GM21528 (cell line): ENCODE results near the gene EXOC4.

ENCODE experiments used
- ATAC-seq: cut with Tn5 transposase; IDR thresholded peaks from one replicate; pipeline ENCODE4 v1.9.1; 2021; ENCODE audit warnings: mild to moderate bottlenecking, moderate library complexity; ENCODE audit not compliant: unreplicated experiment, low FRiP score

The EXOC4 gene

DNA sequence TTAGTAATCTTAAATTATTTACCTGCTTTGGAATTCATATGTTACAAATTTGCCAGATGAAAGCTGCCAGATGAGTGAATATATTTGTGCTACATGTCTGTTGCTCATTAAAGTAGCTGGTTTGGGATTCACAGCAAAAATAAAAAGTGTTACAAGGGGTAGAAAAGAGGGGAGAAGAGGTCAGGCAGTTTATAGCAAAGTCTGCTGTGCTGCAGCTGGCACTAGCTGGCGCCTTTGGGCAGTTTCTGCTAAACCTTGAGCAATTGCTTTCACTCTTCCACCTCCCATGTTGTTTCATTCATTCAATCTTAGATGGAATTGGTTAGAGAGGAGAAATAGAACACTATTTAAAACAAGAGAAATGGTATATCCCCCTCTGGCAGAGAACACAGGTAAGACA is 470.2 kb downstream of the EXOC4 start:
- ATAC-seq = no peak

DNA sequence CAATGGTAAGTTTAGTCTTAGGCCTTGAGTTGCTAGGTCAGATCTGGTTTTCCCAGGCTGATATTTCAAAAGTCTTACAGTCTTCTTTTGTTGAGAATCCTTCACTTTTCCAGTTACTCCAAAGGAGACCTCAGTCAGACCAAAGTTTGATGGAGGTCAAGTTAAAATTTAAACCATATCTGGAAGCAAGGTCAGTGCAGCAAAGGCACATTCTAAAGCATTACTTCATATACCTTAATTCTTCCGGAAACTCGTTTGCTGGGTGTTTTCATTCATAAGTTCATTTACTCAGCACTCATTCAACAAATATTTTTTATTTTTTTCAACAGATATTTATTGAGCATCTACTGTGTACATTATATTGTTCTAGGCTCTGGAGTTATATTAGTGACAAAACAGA is 471.3 kb downstream of the EXOC4 start:
- no peak for ATAC-seq

DNA sequence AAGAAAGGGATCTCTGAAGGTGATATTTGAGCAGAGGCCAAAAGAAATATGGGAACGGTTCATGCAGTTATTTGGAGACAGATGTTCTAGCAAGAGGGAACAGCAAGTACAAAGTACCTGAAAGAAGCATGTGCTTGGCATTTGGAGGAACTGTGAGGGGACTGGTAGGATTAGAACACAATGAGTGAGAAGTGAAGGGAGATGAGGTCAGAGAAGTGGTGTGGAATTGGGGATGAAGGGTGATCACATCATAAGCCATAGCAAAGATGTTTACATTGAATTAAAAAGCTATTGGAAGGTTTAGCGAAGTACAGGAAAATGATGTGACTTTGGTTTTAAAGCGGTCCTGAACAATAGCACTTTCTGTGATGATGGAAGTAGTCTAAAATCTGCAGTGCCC is 471.8 kb downstream of the EXOC4 start:
- no peak for ATAC-seq

DNA sequence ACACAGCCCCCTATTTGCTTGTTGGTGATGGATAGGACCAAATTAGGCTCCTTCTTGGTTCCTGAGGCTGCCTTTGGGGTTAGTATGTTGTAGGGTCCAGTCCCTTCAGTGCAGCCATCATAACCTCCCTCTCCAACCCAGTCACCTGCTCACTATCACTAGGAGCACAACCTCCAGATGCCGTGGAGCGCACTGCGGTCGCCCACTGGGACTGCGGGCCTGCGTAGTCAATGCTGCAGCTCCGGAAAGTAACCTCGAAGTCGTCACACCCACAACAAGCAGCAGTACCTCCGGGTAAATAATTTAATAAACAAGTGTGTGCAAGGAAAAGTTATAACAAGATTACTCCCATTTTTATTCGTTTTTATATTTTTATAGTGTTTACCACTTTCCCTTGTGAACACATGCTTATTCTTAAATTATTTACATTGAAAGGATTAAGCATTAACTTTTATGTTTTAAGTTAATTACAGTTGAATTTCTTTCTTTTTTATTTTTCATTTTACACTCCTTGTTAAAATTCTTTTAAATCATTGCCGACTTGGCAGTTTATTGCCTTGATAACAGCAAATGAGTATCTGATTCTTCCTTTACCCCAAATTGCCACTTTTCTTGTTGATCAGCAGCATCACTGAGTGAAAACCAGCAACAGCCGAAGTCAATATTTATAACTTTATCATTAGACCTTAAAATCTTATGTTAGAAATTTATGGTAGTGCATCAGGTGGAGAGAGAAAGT is 474.8 kb downstream of the EXOC4 start:
- ATAC-seq = no peak

DNA sequence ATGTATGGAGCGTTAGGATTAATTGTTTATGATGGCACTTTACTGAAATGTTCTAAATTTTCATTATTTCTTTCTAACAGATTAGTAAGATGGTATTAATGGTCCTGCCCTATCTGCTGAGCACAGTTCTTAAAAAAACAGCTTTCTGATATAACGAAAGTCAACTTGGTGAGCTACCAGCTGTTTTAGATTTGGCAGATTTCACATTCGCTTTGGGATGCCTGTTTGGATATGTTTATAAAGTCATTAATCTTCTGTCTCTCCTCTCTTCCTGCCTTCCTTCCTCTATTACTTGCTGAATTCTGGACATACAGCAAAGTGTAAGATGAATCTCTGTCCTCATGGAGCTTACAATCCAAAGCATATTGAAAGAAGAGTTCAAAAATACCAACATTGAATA is 477.5 kb downstream of the EXOC4 start:
- no peak for ATAC-seq

DNA sequence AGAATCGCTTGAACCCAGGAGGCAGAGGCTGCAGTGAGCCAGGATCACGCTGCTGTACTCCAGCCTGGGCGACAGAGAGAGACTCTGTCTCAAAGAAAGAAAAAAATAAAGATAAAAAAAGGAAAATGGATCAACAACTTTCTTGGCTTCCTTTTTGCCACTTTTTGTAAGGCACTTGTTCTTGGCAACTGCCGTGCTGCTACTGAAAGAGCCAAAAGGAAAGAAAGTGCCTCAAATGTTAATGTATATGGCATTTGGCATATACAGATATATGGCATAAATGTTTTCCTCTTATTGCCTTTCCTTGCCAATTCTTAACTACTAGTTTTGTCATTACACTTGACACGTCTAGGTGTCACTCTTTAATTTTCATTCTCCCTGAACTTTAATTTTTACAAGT is 480.5 kb downstream of the EXOC4 start:
- ATAC-seq = no peak

DNA sequence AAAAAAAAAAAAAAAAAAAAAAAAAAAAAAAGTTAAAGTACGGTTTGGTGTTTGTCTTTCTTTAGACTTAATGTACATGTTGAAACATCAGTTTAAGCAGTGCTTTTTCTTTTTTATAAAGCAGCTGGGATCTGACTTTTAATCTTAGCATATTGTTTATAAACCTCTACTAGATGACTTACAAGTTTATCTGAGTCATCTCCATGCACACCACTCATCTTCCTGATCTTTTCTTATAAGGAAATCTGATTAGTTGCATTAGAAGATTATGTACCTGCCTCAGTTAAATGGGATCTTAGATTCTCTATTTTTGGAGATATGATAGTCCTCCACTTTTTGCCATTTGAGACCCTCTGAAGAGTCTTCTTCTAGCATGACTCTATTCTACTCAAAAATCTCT is 482.3 kb downstream of the EXOC4 start:
- ATAC-seq = no peak

DNA sequence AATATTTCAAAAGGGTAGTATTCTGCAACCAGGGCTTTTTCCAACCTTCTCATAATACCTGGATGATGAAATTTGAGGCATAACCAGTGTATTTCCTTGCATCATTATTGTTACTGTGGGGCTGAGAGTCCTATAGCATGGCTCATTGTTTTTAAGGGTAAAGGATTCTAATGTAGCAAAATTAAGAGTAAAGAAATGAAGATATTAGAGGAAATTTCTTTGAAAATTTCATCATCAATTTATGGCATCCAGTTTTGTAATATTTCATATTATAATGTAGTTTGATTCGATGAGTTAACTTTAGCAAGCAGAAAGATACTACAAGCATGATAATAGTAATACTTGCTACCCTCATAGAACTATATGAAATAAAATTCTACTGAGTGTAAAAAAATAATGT is 486.9 kb downstream of the EXOC4 start:
- ATAC-seq = no peak

DNA sequence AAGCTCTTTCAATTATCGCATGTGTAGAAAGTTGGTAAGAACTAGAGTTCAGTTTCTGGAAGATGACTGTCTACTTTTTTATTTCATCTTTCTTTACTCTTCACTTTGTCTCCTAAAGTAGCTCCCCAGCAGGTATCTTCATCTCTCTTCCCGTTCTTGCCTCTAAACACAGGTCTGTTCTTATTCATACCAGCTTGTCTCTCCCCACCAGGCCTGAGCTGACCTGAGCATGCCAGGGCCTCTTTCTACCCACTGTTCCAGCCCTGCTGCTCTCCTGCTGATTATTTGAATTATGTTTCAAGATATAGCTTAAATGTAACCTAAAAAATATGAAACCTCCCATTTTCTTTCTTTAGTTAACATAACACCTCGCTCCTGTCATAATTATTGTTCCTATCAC is 488.2 kb downstream of the EXOC4 start:
- no peak for ATAC-seq

DNA sequence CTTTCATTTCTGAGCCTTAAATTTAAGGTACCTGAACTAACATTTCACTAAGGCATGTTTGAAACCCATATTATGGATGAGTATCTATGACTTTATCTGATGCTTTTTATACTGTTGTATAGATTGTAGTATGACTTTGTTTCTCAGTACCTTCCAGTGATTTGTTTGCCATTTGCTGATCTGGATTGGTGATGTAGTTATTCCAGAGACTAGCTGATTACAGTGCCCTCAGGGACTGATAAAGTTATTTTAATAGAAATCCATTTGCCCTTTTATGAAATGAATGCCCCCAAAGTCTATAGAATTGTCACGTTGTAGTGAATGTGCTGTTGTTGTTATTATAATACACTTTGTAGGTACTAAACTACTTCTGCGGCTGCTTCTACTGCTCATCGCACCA is 488.8 kb downstream of the EXOC4 start:
- no peak for ATAC-seq

DNA sequence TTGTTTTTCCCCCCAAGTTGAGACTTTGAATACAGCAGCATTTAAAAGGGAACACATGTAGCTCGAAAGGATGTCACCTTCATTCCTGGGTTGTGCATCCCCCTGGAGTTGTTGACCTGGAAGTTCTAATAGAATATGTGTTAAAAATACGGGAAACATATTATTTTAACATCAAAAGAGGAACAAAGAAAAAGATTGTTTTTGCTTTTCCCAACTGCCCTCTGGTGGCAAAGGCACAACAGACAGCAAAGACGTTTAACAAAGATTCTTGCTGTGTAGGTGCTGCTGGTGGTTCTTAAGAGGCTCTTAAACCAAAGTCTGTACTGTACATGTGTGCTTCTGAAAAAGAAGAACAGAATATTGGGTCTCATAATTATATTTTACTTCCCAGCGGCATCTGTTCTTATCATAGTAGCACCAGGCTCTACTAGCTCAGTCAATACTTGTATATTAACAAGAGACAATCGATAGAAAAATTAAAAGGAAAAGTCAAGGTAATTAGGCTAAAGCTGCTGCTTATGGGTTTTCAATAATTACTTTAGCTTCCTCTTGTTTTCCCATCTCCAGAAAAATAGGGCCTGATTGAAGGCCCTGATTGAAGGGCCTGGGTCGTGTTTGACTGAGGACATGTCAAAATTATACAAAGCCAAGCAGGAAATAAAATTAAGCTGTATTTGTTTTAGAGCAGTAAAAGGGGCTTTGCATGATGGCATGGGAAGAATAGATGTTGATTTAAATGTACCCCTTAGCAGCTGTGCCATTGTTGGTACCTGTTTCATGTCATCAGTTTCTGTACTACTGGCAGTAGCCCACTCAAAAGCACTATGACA is 490.0 kb downstream of the EXOC4 start:
- ATAC-seq = no peak

DNA sequence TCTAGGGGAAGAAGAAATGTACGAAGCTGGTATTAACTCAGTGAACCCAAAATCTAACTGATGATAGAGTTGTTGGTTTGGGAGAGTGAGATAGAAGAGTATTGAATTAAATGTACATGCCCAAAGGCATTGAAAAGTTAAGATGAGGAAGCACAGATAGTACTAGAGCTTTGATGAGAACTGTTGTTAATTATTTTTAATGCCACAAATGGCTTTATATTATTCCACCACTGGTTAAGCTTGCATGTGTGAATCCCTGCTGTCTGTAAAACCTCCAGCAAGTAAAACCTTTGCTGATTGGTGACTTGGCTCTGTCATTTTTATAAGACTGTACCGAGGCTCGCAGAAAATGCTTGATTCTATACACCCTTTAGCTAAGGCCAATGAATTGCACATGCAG is 491.6 kb downstream of the EXOC4 start:
- ATAC-seq = no peak

DNA sequence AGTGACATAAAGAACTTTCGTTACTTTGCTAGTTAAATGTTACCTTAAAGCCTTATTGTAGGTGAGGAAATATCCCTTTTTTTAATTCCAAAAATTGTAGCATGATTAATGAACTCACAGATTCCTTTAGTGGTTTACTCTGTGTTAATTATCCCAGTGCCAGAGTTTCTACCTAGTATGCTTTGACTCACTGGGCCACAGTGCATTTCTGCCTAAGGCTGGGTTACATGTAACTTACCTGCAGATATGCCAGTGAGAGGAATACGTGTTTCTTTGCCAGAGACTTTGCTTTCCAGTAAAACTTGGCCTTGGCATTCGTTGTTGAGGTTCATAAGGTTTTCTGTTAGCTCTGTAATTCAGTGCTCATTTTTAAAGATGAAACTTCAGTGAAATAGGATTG is 493.4 kb downstream of the EXOC4 start:
- ATAC-seq = no peak

DNA sequence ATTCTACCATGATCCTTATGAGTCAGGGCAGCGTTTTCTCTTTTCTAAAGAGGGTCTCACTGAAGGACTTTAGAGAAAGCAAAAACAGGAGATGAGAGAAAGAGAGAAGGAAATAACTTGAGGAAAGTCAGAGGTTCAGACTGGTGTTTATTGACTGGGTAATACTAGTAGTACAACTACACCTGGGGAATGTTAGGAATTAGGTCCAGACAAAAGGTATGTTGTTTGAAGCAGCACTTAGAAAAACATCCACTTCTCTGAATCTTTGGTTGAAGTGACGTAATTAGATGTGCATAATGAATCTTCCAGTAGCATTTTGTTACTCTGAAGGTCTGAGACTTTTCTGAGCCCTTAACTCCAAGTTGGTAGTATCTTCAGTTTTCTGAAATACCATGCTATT is 494.0 kb downstream of the EXOC4 start:
- ATAC-seq = no peak

DNA sequence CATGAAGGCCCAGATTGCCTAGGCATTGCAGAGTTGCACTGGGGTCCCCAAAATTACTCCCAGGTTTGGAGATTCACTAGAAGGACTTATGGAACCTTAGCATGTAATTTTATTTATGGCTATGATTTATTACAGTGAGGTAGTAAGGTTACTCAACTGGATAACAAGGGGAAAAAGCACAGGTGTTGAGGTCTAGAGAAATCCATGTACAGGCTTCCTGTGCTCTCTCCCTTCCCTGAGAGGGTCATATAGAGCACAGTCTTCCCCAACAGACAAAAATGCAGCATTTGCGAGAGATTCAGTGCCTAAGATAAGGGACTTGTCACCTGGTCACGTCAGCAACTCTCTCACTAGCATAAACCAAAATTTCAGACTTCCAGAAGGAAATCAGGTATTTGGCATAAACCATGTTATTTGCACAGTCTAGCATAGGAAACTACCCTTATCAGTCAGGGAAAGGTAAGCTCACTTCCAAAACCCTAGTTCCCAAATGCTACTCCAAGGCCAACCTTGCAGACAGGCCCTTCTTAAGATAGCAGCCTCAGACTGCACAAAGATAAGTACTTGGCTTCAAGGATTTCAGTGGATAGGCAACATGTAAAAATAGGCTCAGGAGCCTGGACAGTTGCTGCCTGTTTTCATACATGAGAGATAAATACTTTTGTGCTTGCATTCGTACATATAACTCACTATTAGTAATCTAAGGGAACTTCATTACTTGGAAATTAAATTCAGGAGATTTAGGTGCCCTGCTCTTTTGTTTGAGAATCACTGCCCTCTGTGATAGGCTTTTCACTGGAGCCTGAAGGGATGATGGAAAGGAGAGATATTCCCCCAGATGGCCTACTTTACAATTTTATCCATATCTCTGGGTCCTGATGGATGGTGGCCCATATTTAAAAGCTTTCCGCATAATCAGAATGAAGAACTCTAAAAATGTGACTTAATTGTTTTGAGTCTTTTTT is 495.8 kb downstream of the EXOC4 start:
- ATAC-seq = no peak

DNA sequence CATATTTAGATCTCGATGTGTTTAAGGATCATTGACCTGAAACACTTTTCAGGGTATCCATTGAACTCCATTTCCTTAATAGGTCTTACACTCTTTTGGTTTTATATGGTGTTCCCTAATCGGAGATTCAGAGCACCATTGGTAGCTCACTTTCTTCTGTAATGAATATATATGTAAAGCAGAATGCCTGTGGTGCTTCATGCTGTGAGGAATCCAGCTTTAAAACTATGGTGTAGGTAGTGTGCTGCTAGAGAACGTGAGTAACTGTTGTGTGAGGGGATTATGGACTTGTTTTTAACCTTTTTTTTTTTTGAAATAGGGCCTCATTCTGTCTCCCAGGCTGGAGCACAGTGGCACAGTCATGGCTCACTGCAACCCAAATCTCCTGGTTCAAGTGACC is 497.4 kb downstream of the EXOC4 start:
- no peak for ATAC-seq

DNA sequence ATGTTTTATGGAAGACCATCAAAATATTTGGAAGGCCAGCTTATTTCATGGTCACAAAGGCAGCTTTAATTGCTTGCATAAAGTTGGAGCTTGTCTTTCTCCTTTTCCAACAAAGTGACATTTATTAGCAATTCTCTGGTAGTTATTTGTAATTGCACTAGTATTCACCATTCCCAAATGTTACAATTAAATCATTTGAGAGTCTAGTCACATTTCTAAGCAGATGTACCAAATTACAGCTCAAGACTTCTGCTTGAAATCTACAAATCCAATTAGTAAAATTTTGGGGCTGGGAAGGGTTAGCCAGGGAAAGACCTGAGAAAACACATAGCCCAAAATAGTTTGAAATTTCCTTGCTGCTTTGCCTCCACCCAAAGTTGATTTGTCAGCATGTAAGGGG is 498.2 kb downstream of the EXOC4 start:
- no peak for ATAC-seq

DNA sequence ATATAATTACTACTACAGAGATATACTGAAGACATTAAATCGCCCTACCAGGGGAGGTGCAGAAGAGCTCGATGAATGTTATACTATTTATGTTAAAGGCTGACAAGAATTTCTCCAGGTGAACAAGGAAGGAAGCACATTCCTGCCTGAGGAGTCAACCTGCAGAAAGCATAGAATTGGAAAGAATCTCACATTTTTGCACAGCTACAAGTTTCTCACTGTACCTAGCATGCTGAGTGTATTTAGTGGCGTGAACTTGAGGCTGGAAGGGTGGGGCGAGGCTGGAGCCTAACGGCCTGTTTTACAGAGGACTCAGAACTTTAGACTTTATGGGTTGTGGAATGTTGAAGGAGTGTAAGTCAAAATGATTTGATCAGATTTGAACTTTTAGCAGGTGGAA is 500.6 kb downstream of the EXOC4 start:
- no peak for ATAC-seq

DNA sequence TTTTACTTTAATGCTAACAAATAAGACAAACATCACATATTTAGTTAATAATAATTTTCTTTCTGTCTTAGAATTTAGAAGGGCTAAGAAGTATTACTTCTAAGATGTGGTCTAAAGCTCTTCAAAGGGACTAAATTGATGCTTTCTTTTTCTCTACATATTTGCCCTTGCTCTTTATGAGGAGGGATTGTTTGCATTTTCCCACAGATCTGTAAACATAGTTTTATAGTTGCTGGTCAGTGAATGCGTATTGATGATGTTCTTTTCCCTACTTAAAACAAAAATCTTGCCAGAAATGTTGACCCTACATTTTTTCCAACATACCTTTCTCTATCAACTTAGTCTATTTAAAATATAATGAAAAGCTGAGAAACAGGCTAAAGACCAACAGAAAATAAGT is 501.8 kb downstream of the EXOC4 start:
- no peak for ATAC-seq

DNA sequence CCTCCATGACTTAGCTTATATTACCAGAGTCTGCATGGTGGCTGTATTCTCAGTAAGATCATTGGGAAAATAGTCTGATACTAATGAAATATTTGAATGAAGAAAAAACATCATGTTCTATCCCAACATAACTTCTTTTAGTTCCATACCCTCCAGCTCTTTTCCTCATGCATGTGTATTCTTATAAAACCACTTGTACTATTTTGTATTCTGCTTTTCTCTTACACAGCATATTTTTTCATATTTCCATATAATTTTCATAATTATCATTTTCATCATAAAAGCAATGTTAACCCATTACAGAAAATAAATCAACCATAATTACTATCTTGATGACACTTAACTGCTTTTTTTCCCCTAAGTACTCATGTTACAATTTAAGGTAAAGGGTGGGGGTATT is 503.0 kb downstream of the EXOC4 start:
- no peak for ATAC-seq

DNA sequence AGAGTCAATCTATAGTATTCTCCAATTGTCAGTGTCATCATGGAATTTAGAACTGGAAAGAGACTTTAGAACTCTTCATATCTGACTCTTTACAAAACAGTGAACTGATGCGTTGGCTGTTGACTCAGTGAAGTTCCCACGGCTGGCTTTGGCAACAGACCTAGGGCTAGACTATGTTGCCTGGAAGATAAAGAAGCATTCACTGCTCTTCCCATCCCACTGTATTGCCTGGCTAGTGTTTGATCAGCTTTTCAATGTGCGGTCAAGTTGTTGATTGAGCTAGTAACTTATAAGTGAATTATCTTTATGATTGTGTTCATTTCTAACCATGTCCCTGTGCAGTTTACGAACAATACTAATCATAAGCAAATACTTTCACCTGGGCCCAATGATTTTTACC is 508.6 kb downstream of the EXOC4 start:
- ATAC-seq = no peak
